ENCODE results near the gene CRIP2. TPM values are rescaled to one million over a fixed set of nuclear protein-coding genes. Genes with fewer than 3 reads are reported as not detected.

CRIP2 gene
- total and polyA plus RNA-seq, 2 experiments from 2014 or later: 3.4 to 9.6 TPM

- H3F3A ChIP-seq (replicated peaks; ENCODE audit: low read depth): 0 out of 2 replicates have a peak, but pooled peaks cover under 1% of the 10 kb centered on the region
- Mint-ChIP-seq H3K4me1 (0 out of 3 replicates have a peak, but pooled peaks cover 2% of the 10 kb centered on the region), H3K9me3 (no peaks in the 10 kb centered on the region; the same call in 2 of the 3 replicates), H3K27me3 (ENCODE audit: insufficient read depth, low read depth, poor library complexity) (peaks cover 4% of the 10 kb centered on the region), H3K27ac (no peak overlapping the region), H3K36me3 (ENCODE audit: low read depth) (no peaks in the 10 kb centered on the region), H3K4me3 (no peak overlapping the region)
- no peaks in the 10 kb centered on the region for H4K20me1 ChIP-seq (replicated peaks; ENCODE audit: insufficient read depth)
- H3K4me2 ChIP-seq: no peak overlapping the region
- no peak for TF ChIP-seq ZNF462 (CRISPR knock-in tag; IDR thresholded peaks at IDR 0.05)
- no peaks in the 10 kb centered on the region for H3K36me3 ChIP-seq (ENCODE audit: insufficient read depth)
- H2AFZ ChIP-seq: no peak overlapping the region
- no peak for DNase-seq (ENCODE audit: low spot score)
- no peaks in the 10 kb centered on the region for H3K4me1 ChIP-seq (ENCODE audit: insufficient read depth)
- no peak overlapping the region for H3K4me3 ChIP-seq
- H3K79me2 ChIP-seq (replicated peaks; ENCODE audit: insufficient read depth): no peaks in the 10 kb centered on the region
- H3K9me2 ChIP-seq (ENCODE audit: insufficient read depth): no peaks in the 10 kb centered on the region
- H3K27me3 ChIP-seq (ENCODE audit: insufficient read depth): no peaks in the 10 kb centered on the region
- no peak overlapping the region for H3K27ac ChIP-seq (ENCODE audit: low read depth)
- no peak for ATAC-seq
Measured at GRCh38 chr14:105496831-105497591, 22.4 kb downstream of the CRIP2 start.

- DNase-seq (ENCODE audit: low spot score) (no peak), ATAC-seq (no peak)
- Mint-ChIP-seq H3K27ac (no peak overlapping the region), H3K4me1 (0 out of 3 replicates have a peak, but pooled peaks cover 2% of the 10 kb centered on the region), H3K4me3 (no peak overlapping the region), H3K27me3 (ENCODE audit: insufficient read depth, low read depth, poor library complexity) (peaks cover 3% of the 10 kb centered on the region), H3K9me3 (no peaks in the 10 kb centered on the region), H3K36me3 (ENCODE audit: low read depth) (no peaks in the 10 kb centered on the region)
- H3K27ac ChIP-seq (ENCODE audit: low read depth): no peak overlapping the region
- H3K4me1 ChIP-seq (ENCODE audit: insufficient read depth): no peaks in the 10 kb centered on the region
- no peak overlapping the region for H3K4me2 ChIP-seq
- no peaks in the 10 kb centered on the region for H3K27me3 ChIP-seq (ENCODE audit: insufficient read depth)
- H4K20me1 ChIP-seq (replicated peaks; ENCODE audit: insufficient read depth): no peaks in the 10 kb centered on the region
- H3K79me2 ChIP-seq (replicated peaks; ENCODE audit: insufficient read depth): no peaks in the 10 kb centered on the region
- H3K4me3 ChIP-seq: no peak overlapping the region
- no peaks in the 10 kb centered on the region for H3F3A ChIP-seq (replicated peaks; ENCODE audit: low read depth)
- H3K9me2 ChIP-seq (ENCODE audit: insufficient read depth): no peaks in the 10 kb centered on the region
- H3K36me3 ChIP-seq (ENCODE audit: insufficient read depth): no peaks in the 10 kb centered on the region
- H2AFZ ChIP-seq: no peak overlapping the region
- TF ChIP-seq NANOG (IDR thresholded peaks at IDR 0.05; ENCODE audit: borderline replicate concordance) (no peak), ZNF462 (CRISPR knock-in tag; IDR thresholded peaks at IDR 0.05) (no peak), POLR2AphosphoS5 (IDR thresholded peaks at IDR 0.05; ENCODE audit: low read depth) (no peak)
Measured at GRCh38 chr14:105497671-105498429, 23.2 kb downstream of the CRIP2 start.

Measured in GM23338 (cell line).